HG03378 (cell line): ENCODE measurements around the gene KRTAP21-1.
"Not testable (repeated sequence)": the region's sequence is repeated elsewhere in the genome, so short reads cannot be mapped to it uniquely, and the experiment has no call there.

ENCODE experiments used
- ATAC-seq: cut with Tn5 transposase; IDR thresholded peaks from one replicate; pipeline ENCODE4 v1.9.1; 2021; ENCODE audit warnings: mild to moderate bottlenecking, moderate library complexity; ENCODE audit not compliant: unreplicated experiment

Gene KRTAP21-1

GRCh38 chr21:30755328-30755727 lies at the start of gene KRTAP21-1:
KRTAP21-1 (minus strand) TSS chr21:30755428; CDS start chr21:30755378, 50 bp downstream.
- ATAC-seq: not testable (repeated sequence)

- no peak for ATAC-seq
These were observed 45.4 kb upstream of the KRTAP21-1 start for GRCh38 chr21:30800605-30801004.

- no peak for ATAC-seq
These were observed 38.5 kb upstream of the KRTAP21-1 start for GRCh38 chr21:30793581-30794314.

- ATAC-seq: no peak
These were observed 24.0 kb upstream of the KRTAP21-1 start for GRCh38 chr21:30779249-30779648.

- no peak for ATAC-seq
These were observed 14.7 kb upstream of the KRTAP21-1 start for GRCh38 chr21:30769724-30770431.

GRCh38 chr21:30760776-30761175 lies 5.5 kb upstream of the KRTAP21-1 start:
- no peak for ATAC-seq

GRCh38 chr21:30758306-30758705 lies 3.1 kb upstream of the KRTAP21-1 start:
- no peak for ATAC-seq

- no peak for ATAC-seq
These were observed 8.1 kb downstream of the KRTAP21-1 start, which contains the start of gene KRTAP21-2 for GRCh38 chr21:30747159-30747558. KRTAP21-2 (minus strand) TSS chr21:30747259; CDS start chr21:30747202, 57 bp downstream.

GRCh38 chr21:30740462-30740861 lies 14.8 kb downstream of the KRTAP21-1 start:
- no peak for ATAC-seq

GRCh38 chr21:30733026-30733425 lies 22.2 kb downstream of the KRTAP21-1 start:
- ATAC-seq: no peak

- ATAC-seq: no peak
These were observed 28.5 kb downstream of the KRTAP21-1 start for GRCh38 chr21:30726726-30727125.

- no peak for ATAC-seq
These were observed 35.8 kb downstream of the KRTAP21-1 start for GRCh38 chr21:30719401-30719800.

GRCh38 chr21:30718239-30718909 lies 36.9 kb downstream of the KRTAP21-1 start, which contains the start of gene KRTAP21-3:
KRTAP21-3 (minus strand) TSS chr21:30718777; CDS start chr21:30718759, 18 bp downstream.
- peak; percentile 69 for ATAC-seq

- no peak for ATAC-seq
These were observed 38.1 kb downstream of the KRTAP21-1 start for GRCh38 chr21:30717105-30717504.

GRCh38 chr21:30714946-30715345 lies 40.3 kb downstream of the KRTAP21-1 start:
- no peak for ATAC-seq

- no peak for ATAC-seq
These were observed 40.8 kb downstream of the KRTAP21-1 start for GRCh38 chr21:30714456-30714855.

GRCh38 chr21:30713766-30714165 lies 41.5 kb downstream of the KRTAP21-1 start:
- no peak for ATAC-seq

GRCh38 chr21:30710499-30710898 lies 44.7 kb downstream of the KRTAP21-1 start:
- no peak for ATAC-seq

GRCh38 chr21:30707409-30707808 lies 47.8 kb downstream of the KRTAP21-1 start:
- no peak for ATAC-seq
